Measurements from ENCODE around the gene ITPRIP. TPM values are rescaled to one million over a fixed set of nuclear protein-coding genes. Genes with fewer than 3 reads are reported as not detected.

Gene ITPRIP
- total RNA-seq, 2 experiments from 2014 or later: 26.6 to 27.1 TPM

Small RNA genes within 50 kb of the gene (microRNA-seq; reads per million reads assigned to microRNA genes)
- 3.4 reads per million for gene MIR4482

Other genes with a start within 250 kb of the ITPRIP start
- gene SFR1, start 216.3 kb downstream of the ITPRIP start, total RNA-seq: 10 to 100 TPM; 13.0 to 14.9 TPM
- gene CFAP43, start 106.1 kb downstream of the ITPRIP start, total RNA-seq: under 1 TPM in 1 of 2 experiments, not detected in 1; 0.18 TPM
- 100 to 1,000 TPM; 114 to 119 TPM for gene GSTO1, start 83.6 kb downstream of the ITPRIP start, total RNA-seq
- gene GSTO2, start 69.3 kb downstream of the ITPRIP start, total RNA-seq: 1 to 10 TPM in 1 of 2 experiments, under 1 TPM in 1; 0.94 to 1.2 TPM
- gene CFAP58, start 15.4 kb upstream of the ITPRIP start, total RNA-seq: under 1 TPM; 0.24 to 0.47 TPM

All from activated CD8-positive, alpha-beta T cell treated with anti-CD3 and anti-CD28 coated beads, Interleukin-2, amount 10 ng/mL, durations not matched to agents 7 days and 5 days (primary cell).